Measurements from ENCODE around the gene C10orf62. TPM values are rescaled to one million over a fixed set of nuclear protein-coding genes. Genes with fewer than 3 reads are reported as not detected.

The C10orf62 gene
- total and polyA plus RNA-seq, 2 of the 8 experiments (the other 6 are each of a cell fraction or from before 2014, with no cell fraction given) = 0.05 TPM; not detected in 1

GRCh38 chr10:97542169-97543024 lies 47.1 kb upstream of the C10orf62 start (continued):
- 0 out of 3 replicates have a peak, but pooled peaks of 1 of the 2 experiments have one; percentile 11 for TF ChIP-seq EP300 (IDR thresholded peaks at IDR 0.05; ENCODE audit: borderline replicate concordance in 1 of 2, low read depth in 2 of 2, low read length in 2 of 2)
- TF ChIP-seq KDM5A (IDR thresholded peaks at IDR 0.05; ENCODE audit: low read length) = no peak
